ENCODE results near the gene ZNF438. TPM values are rescaled to one million over a fixed set of nuclear protein-coding genes. Genes with fewer than 3 reads are reported as not detected.

The ZNF438 gene
- total and polyA plus RNA-seq, 2 donors: 9.0 to 10.2 TPM

DNA sequence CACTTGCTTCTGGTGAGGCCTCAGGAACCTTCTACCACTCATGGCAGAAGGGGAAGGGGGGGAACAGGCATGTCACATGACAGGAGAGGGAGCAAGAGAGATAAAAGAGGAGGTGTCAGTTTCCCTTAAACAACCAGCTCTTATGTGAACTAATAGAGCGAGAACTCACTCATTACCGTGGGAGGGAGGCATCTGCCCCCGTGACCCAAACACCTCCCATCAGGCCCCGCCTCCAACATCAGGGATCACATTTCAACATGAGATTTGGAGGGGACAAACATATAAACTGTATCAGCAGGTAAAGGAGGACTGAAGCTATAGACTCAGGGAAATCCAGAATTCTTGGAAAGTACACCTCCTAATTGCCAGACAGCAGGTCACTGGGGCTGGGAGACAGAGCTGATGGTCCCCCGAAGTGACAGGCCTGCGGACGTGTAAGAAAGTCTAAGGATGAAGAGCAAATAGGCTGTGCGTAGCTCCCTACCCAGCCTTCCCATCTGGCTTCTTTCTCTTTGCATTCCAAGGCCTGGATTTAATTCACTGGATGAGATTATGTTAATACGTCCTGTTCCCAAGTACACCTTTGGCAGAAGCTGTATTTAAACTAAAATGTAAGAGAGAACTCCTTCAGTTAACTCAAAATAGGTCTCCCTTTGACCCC, 215.4 kb downstream of the ZNF438 start:
- Histone ChIP-seq H3K4me3 (ENCODE audit: low read length in 2 of 2) (no peak overlapping the region), H3K27ac (ENCODE audit: low read depth in 1 of 2, low read length in 1 of 2) (no peak overlapping the region), H3K4me1 (ENCODE audit: control insufficient read depth in 2 of 2, insufficient read depth in 2 of 2, low read length in 2 of 2) (peaks cover 13 to 53% of the 10 kb centered on the region in 2 donors), H3K36me3 (ENCODE audit: control insufficient read depth in 2 of 2, insufficient read depth in 2 of 2, low read length in 1 of 2) (no peaks in the 10 kb centered on the region), H3K27me3 (ENCODE audit: control insufficient read depth in 2 of 2, insufficient read depth in 1 of 2, low read length in 1 of 2) (peaks cover 0 to 2% of the 10 kb centered on the region in 2 donors), H3K9me3 (ENCODE audit: control insufficient read depth in 2 of 2, insufficient read depth in 1 of 2, low read length in 1 of 2) (no peaks in the 10 kb centered on the region)
- 93% methylated on average over 9 of the region's 9 CpGs for WGBS
- DNase-seq (ENCODE audit: low read depth in 6 of 9, low spot score in 9 of 9): no peak

DNA sequence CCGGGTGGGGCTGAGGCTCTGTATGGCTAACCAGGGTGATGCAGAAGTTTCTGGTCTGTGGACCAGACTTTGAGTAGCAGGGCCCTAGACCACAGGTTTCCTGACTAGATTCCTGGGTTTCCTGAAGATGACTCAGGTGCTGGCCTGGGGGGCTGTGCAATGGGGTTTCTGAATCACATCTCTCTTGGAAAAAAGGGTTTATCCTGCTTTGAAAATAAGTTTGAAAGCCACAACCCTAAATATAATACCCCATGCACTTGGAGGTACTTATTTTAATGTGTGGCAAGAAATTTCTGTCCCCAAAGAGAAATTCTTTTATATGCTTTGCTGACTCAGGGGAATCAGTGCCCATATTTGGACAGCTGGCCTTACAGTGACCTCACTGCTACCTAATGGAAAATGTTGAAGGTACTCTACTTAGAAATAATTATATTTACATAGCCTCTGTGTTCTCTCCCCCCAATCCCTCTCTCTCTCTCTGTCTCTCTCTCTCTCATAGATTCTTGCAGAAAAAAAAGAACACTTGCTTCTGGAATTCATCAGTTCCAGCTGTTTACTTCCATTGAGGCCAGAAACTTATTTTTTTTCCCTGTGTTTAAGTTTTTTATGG, 217.7 kb downstream of the ZNF438 start:
- no peaks in the 10 kb centered on the region for H3K36me3 ChIP-seq (ENCODE audit: control insufficient read depth in 2 of 2, insufficient read depth in 2 of 2, low read length in 1 of 2)
- H3K9me3 ChIP-seq (ENCODE audit: control insufficient read depth in 2 of 2, insufficient read depth in 1 of 2, low read length in 1 of 2): no peaks in the 10 kb centered on the region
- no peak for DNase-seq (ENCODE audit: low read depth in 6 of 9, low spot score in 9 of 9)
- 31% methylated on average over 1 of the region's 1 CpG for WGBS
- H3K4me1 ChIP-seq (ENCODE audit: control insufficient read depth in 2 of 2, insufficient read depth in 2 of 2, low read length in 2 of 2): peaks cover 13 to 50% of the 10 kb centered on the region in 2 donors
- H3K27me3 ChIP-seq (ENCODE audit: control insufficient read depth in 2 of 2, insufficient read depth in 1 of 2, low read length in 1 of 2): peaks cover 0 to 2% of the 10 kb centered on the region in 2 donors
- H3K27ac ChIP-seq (ENCODE audit: low read depth in 1 of 2, low read length in 1 of 2): no peak overlapping the region
- no peak overlapping the region for H3K4me3 ChIP-seq (ENCODE audit: low read length in 2 of 2)

DNA sequence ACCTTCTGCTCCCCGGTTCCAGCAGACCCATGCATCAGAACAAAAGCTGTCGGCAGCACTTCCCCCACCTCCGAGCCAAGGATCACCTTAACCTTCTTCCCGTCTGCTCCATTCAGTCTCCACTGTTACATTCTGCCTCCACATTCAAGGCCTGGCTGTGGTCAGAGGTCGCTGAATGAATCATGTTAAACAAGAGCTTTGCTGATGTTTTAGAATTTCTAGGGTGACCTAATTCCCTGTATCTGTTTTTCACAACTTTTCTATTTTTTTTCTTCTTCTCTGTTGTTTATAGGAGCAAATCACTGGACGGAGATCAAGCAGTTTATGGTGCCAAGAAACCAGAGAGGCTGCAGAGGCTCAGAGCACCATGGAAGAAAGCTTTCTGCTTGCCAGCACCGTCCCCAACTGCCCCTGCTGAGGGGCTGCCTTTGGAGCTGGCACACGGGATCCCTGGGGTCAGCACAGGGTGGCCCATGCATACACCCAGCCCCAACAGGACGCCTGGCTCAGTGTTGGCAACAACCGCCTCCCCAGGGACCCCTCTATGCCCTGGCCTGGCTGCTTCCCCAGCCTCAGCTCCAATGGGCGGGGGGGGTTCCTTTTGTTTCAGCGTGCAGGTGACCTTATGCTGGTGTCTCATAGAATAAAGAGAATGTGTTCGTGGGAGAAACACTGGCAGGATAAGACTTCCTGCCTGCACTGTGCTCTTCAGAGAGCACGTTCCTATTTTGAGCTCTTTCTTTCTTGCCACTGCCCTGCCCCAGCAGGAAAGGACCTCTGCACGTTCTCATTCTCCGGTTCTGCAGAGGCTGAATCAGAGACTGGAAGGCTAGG, 219.4 kb downstream of the ZNF438 start:
- Histone ChIP-seq H3K4me1 (ENCODE audit: control insufficient read depth in 2 of 2, insufficient read depth in 2 of 2, low read length in 2 of 2) (peaks cover 14 to 37% of the 10 kb centered on the region in 2 donors), H3K27ac (ENCODE audit: low read depth in 1 of 2, low read length in 1 of 2) (peak overlapping the region; percentile 36 to 76), H3K9me3 (ENCODE audit: control insufficient read depth in 2 of 2, insufficient read depth in 1 of 2, low read length in 1 of 2) (peaks cover 0 to 3% of the 10 kb centered on the region in 2 donors), H3K27me3 (ENCODE audit: control insufficient read depth in 2 of 2, insufficient read depth in 1 of 2, low read length in 1 of 2) (no peaks in the 10 kb centered on the region), H3K36me3 (ENCODE audit: control insufficient read depth in 2 of 2, insufficient read depth in 2 of 2, low read length in 1 of 2) (no peaks in the 10 kb centered on the region), H3K4me3 (ENCODE audit: low read length in 2 of 2) (no peak overlapping the region)
- peak in 5 of 9 donors; percentile 32 to 66 (median 45) for DNase-seq (ENCODE audit: low read depth in 6 of 9, low spot score in 9 of 9)
- WGBS: 45% methylated on average over 16 of the region's 16 CpGs

DNA sequence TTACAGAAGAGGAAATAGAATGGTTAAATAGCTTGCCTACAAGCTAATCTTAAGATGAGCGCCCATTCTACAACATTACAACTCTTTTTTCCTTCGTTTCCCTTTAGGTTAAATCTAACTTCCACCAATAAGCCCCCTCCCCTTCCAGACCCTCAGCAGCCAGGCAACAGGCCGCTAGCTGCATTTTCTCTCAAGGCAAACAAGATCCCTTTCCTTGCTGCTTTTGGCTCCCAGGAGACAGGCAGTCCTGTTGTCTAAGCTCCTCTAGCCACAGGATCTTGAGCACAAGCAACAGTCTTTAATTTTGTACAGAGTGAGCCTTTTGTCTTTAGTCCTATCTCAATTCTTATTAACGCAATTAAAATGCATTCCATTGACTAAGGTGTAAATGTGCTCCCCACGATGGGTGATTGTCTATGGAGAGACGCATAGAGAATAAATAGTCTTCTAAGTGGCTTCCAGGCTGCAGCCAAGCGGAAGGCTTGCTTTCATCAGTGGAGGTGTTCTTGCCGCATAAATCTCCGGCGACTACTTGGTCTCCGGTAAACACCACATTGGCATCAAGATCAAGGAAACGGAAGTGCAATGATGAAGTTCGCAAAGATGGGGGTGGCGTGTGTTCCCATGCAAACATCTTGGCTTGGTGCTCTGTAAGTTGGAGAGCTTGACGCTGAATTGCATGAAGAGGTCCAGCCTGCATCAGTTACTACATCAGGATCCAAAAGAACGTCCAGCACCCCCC, 220.2 kb downstream of the ZNF438 start:
- H3K27me3 ChIP-seq (ENCODE audit: control insufficient read depth in 2 of 2, insufficient read depth in 1 of 2, low read length in 1 of 2): no peaks in the 10 kb centered on the region
- peak in 1 of 9 donors; percentile 25 for DNase-seq (ENCODE audit: low read depth in 6 of 9, low spot score in 9 of 9)
- H3K27ac ChIP-seq (ENCODE audit: low read depth in 1 of 2, low read length in 1 of 2): peak overlapping the region in 1 of 2 donors; percentile 11
- H3K9me3 ChIP-seq (ENCODE audit: control insufficient read depth in 2 of 2, insufficient read depth in 1 of 2, low read length in 1 of 2): peaks cover 0 to 3% of the 10 kb centered on the region in 2 donors
- peaks cover 21 to 44% of the 10 kb centered on the region in 2 donors for H3K4me1 ChIP-seq (ENCODE audit: control insufficient read depth in 2 of 2, insufficient read depth in 2 of 2, low read length in 2 of 2)
- H3K36me3 ChIP-seq (ENCODE audit: control insufficient read depth in 2 of 2, insufficient read depth in 2 of 2, low read length in 1 of 2): no peaks in the 10 kb centered on the region
- no peak overlapping the region for H3K4me3 ChIP-seq (ENCODE audit: low read length in 2 of 2)
- WGBS: 86% methylated on average over 16 of the region's 16 CpGs

DNA sequence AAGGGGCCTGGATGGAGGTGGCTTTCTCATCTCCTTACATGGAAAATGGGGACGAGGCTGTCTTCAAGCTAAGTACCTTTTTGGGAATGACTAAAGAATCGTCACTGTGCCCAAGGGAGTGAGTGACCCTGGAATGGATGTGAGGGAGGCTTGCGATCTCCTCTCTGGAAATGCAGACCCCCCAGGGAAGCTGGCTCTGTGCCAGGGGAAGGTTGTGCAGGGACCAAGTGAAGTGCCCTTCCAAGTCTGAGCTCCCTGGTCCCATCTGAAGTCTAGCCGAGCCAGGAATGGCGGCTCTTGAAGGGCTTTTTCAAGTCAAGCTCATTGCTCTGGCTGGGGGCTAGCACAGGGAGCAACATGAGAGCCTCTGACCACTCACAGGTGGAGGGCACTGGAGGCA, 221.2 kb downstream of the ZNF438 start:
- no peaks in the 10 kb centered on the region for H3K27me3 ChIP-seq (ENCODE audit: control insufficient read depth in 2 of 2, insufficient read depth in 1 of 2, low read length in 1 of 2)
- no peak overlapping the region for H3K4me3 ChIP-seq (ENCODE audit: low read length in 2 of 2)
- no peak for DNase-seq (ENCODE audit: low read depth in 6 of 9, low spot score in 9 of 9)
- peaks cover 27 to 46% of the 10 kb centered on the region in 2 donors for H3K4me1 ChIP-seq (ENCODE audit: control insufficient read depth in 2 of 2, insufficient read depth in 2 of 2, low read length in 2 of 2)
- H3K9me3 ChIP-seq (ENCODE audit: control insufficient read depth in 2 of 2, insufficient read depth in 1 of 2, low read length in 1 of 2): peaks cover 0 to 3% of the 10 kb centered on the region in 2 donors
- no peak overlapping the region for H3K27ac ChIP-seq (ENCODE audit: low read depth in 1 of 2, low read length in 1 of 2)
- H3K36me3 ChIP-seq (ENCODE audit: control insufficient read depth in 2 of 2, insufficient read depth in 2 of 2, low read length in 1 of 2): no peaks in the 10 kb centered on the region
- WGBS: 98% methylated on average over 5 of the region's 5 CpGs

DNA sequence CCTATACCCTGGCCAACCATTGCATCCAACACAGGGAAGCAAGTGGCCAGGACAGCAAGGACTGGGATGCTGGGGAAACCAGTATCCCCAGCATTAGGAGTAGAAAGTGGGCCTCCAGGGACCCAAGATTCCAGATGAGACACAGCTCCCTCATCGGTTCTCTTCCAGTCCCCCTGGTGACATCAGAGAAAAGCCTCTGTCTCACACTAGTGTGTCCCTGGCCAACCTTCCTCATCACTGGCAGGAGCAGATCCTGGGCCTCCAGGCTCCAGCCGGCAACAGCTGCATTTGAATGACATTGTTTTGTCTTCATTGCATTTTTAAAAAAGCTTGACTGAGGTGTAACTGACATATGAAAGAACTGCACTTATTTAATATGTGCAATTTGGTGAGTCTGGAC, 224.8 kb downstream of the ZNF438 start:
- no peak overlapping the region for H3K4me3 ChIP-seq (ENCODE audit: low read length in 2 of 2)
- DNase-seq (ENCODE audit: low read depth in 6 of 9, low spot score in 9 of 9): no peak
- H3K27me3 ChIP-seq (ENCODE audit: control insufficient read depth in 2 of 2, insufficient read depth in 1 of 2, low read length in 1 of 2): no peaks in the 10 kb centered on the region
- H3K9me3 ChIP-seq (ENCODE audit: control insufficient read depth in 2 of 2, insufficient read depth in 1 of 2, low read length in 1 of 2): peaks cover 0 to 3% of the 10 kb centered on the region in 2 donors
- no peaks in the 10 kb centered on the region for H3K36me3 ChIP-seq (ENCODE audit: control insufficient read depth in 2 of 2, insufficient read depth in 2 of 2, low read length in 1 of 2)
- H3K4me1 ChIP-seq (ENCODE audit: control insufficient read depth in 2 of 2, insufficient read depth in 2 of 2, low read length in 2 of 2): peaks cover 34 to 40% of the 10 kb centered on the region in 2 donors
- H3K27ac ChIP-seq (ENCODE audit: low read depth in 1 of 2, low read length in 1 of 2): peak overlapping the region in 1 of 2 donors; percentile 36
- WGBS: 94% methylated on average over 2 of the region's 2 CpGs

DNA sequence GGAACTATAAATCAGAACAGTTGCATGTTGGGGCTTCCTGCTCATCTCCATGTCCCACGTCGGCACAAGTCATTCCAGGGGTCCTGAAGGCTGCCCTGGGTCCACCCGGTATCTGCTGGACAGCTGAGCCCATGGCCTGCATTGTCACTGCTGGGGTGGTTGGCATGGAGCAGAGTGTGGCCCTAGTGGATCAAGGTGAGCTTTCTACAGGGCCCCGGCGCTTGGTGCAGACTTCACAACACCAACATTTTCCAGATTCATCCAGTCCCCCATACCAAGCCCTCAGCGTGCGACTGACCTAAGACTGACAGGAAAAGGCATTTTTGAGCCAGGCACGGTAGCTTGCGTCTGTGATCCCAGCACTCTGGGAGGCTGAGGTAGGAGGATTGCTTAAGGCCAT, 226.6 kb downstream of the ZNF438 start:
- Histone ChIP-seq H3K9me3 (ENCODE audit: control insufficient read depth in 2 of 2, insufficient read depth in 1 of 2, low read length in 1 of 2) (peaks cover 0 to 3% of the 10 kb centered on the region in 2 donors), H3K4me3 (ENCODE audit: low read length in 2 of 2) (no peak overlapping the region), H3K27me3 (ENCODE audit: control insufficient read depth in 2 of 2, insufficient read depth in 1 of 2, low read length in 1 of 2) (no peaks in the 10 kb centered on the region), H3K36me3 (ENCODE audit: control insufficient read depth in 2 of 2, insufficient read depth in 2 of 2, low read length in 1 of 2) (no peaks in the 10 kb centered on the region), H3K4me1 (ENCODE audit: control insufficient read depth in 2 of 2, insufficient read depth in 2 of 2, low read length in 2 of 2) (peaks cover 44 to 46% of the 10 kb centered on the region in 2 donors), H3K27ac (ENCODE audit: low read depth in 1 of 2, low read length in 1 of 2) (peak overlapping the region in 1 of 2 donors; percentile 18)
- WGBS: 92% methylated on average over 9 of the region's 9 CpGs
- no peak for DNase-seq (ENCODE audit: low read depth in 6 of 9, low spot score in 9 of 9)

DNA sequence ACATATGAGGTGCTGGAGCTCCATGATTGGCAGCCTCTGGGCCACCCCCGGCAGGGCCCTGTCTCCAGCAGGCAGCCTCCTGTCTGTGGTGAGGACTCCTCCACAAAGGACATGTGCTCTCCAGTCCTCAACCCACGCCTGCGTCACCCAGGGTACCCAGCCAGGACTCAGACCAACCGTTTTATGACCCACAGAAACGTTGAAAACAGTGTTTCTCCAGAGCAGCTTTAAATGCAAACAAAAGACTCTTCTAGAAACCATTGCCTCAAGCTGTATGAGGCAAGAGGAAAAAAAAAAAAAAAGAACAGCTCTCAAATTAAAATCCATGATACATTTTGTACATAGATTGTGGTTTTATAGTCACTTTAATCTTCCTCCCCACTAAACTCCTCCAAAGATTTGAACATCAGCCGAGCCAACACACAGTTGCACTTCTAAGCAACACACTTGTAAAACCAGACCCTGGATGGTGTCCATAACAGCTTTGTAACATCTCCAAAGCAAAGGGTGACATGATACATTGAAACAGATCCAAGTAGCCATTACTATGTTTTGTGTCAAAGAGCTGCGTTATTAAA, 227.1 kb downstream of the ZNF438 start:
- no peaks in the 10 kb centered on the region for H3K27me3 ChIP-seq (ENCODE audit: control insufficient read depth in 2 of 2, insufficient read depth in 1 of 2, low read length in 1 of 2)
- WGBS: 56% methylated on average over 7 of the region's 7 CpGs
- H3K9me3 ChIP-seq (ENCODE audit: control insufficient read depth in 2 of 2, insufficient read depth in 1 of 2, low read length in 1 of 2): peaks cover 0 to 3% of the 10 kb centered on the region in 2 donors
- DNase-seq (ENCODE audit: low read depth in 6 of 9, low spot score in 9 of 9): no peak
- peak overlapping the region in 1 of 2 donors; percentile 8 for H3K27ac ChIP-seq (ENCODE audit: low read depth in 1 of 2, low read length in 1 of 2)
- no peaks in the 10 kb centered on the region for H3K36me3 ChIP-seq (ENCODE audit: control insufficient read depth in 2 of 2, insufficient read depth in 2 of 2, low read length in 1 of 2)
- H3K4me3 ChIP-seq (ENCODE audit: low read length in 2 of 2): no peak overlapping the region
- H3K4me1 ChIP-seq (ENCODE audit: control insufficient read depth in 2 of 2, insufficient read depth in 2 of 2, low read length in 2 of 2): peaks cover 47 to 51% of the 10 kb centered on the region in 2 donors
